Subcutaneous adipose tissue (tissue), 4 donors: Measurements from ENCODE around the gene INPP5A. TPM values are rescaled to one million over a fixed set of nuclear protein-coding genes. Genes with fewer than 3 reads are reported as not detected.

Experiments used
- total RNA-seq, 4 donors: library from RNA; depleted of rRNA; stranded (reverse); fragments of >200 nt; gene quantifications; one replicate each; pipeline ENCODE4 v1.1.0, GENCODE V29; 2016
- TF ChIP-seq, protein P1 (sequence below): fragments of 450-650 bp; IDR thresholded peaks from one replicate; pipeline ENCODE4 v1.5.1; 2016; ENCODE audit warnings: low read depth, mild to moderate bottlenecking, control low read depth, antibody characterized with exemption, moderate library complexity

The INPP5A gene
- total RNA-seq, 4 donors from 2014 or later, result 23.1 to 34.1 (median 31.6) TPM

DNA sequence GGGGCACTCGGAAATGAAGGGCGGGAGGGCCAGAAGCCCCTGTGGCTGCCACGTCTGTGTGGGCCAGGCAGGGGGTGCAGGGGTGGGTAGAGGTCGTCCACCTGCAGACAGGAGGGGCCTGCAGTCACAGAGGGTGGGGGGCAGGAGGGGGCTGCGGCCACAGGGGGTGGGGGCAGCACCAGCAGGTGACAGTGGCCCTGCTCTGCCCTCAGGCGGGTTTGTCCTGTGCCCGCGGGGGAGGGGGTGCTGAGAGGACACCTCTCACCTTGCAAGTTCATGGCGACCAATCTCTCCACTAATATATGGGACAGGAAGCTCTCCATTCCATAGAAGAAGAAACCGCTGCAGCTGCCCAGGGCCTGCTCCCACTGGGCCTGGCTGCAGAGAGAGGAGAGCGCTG is 274.9 kb downstream of the INPP5A start:
- TF ChIP-seq, protein P1, sequence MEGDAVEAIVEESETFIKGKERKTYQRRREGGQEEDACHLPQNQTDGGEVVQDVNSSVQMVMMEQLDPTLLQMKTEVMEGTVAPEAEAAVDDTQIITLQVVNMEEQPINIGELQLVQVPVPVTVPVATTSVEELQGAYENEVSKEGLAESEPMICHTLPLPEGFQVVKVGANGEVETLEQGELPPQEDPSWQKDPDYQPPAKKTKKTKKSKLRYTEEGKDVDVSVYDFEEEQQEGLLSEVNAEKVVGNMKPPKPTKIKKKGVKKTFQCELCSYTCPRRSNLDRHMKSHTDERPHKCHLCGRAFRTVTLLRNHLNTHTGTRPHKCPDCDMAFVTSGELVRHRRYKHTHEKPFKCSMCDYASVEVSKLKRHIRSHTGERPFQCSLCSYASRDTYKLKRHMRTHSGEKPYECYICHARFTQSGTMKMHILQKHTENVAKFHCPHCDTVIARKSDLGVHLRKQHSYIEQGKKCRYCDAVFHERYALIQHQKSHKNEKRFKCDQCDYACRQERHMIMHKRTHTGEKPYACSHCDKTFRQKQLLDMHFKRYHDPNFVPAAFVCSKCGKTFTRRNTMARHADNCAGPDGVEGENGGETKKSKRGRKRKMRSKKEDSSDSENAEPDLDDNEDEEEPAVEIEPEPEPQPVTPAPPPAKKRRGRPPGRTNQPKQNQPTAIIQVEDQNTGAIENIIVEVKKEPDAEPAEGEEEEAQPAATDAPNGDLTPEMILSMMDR, result no peak

DNA sequence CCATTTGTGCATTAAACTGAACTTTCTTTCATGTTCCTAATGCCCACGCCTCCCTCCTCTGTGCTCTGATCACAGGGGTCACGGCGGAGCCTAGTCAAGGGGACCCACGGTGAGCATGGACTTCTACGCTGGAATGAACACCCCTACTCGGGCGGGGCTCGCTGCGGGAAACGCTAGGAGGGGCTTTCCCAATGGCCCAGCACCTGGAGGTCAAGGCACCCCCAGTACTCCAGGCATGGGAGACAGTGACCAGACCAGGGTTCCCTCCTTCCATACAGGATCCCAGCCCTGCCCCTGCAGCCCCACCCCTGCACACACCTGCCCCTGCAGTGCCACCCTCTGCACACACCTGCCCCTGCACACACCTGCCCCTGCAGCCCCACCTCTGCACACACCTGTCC is 275.4 kb downstream of the INPP5A start:
- TF ChIP-seq, protein P1, result no peak

- TF ChIP-seq, protein P1, result no peak
These were observed 276.2 kb downstream of the INPP5A start for GRCh38 chr10:132813560-132814468.

- TF ChIP-seq, protein P1, result no peak
These were observed 276.9 kb downstream of the INPP5A start for GRCh38 chr10:132814469-132814856.

GRCh38 chr10:132815168-132815857 is 277.7 kb downstream of the INPP5A start:
- TF ChIP-seq, protein P1, result no peak

- TF ChIP-seq, protein P1, result no peak
These were observed 279.1 kb downstream of the INPP5A start for GRCh38 chr10:132816718-132817117.

- TF ChIP-seq, protein P1, result no peak
These were observed 280.2 kb downstream of the INPP5A start for GRCh38 chr10:132817701-132818211.
